ENCODE data around the gene PRR16. TPM values are rescaled to one million over a fixed set of nuclear protein-coding genes. Genes with fewer than 3 reads are reported as not detected.

PRR16 gene
- total RNA-seq, 4 donors from 2014 or later, result 1.8 to 3.9 (median 2.8) TPM; not detected in 1

DNA sequence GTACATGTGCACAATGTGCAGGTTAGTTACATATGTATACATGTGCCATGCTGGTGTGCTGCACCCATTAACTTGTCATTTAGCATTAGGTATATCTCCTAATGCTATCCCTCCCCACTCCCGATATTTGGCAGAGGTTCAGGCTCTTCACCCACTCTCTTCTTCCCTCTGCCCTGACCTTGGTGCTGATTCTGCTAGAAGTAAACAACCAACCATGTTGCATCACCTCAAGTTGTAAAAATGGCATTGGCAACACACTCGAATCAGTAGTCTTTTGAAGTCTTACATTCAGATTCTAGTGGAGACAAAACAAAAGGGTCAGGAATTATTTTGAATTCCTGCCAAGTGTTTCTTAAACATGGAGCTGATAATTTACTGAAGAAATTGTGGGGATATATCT lies 40.0 kb downstream of the PRR16 start:
- no peak overlapping the region for H3K4me3 ChIP-seq (ENCODE audit: low read depth, poor library complexity, severe bottlenecking)
- 78 to 90% methylated on average over 2 of the region's 2 CpGs for WGBS, 2 donors
- no peak for TF ChIP-seq POLR2A (IDR thresholded peaks at IDR 0.05)
- TF ChIP-seq CTCF (IDR thresholded peaks at IDR 0.05), result no peak
- DNase-seq (ENCODE audit: low spot score in 2 of 2), result no peak
- intact Hi-C loops (cut with DNase I; ENCODE audit: low total_unique reads), result no loop called here

DNA sequence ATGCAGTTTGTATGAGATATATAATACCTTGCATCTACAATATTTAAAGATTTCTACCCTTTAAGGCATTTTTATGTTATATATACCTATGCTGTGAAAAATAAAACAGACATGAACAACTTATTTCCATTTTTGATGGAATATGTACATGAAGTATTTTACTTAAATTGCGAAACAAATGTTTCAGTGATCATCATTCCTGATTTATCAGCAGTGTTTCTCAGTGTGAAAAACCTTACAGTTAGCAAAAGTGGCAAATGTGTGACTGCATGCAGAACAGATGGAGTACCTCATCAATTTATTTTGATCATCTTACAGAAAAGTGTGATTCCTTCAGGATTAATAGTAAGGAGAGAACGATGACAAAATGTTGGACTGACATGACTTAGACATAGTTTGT lies 43.1 kb downstream of the PRR16 start:
- intact Hi-C loops (cut with DNase I; ENCODE audit: low total_unique reads), result no loop called here
- no peak overlapping the region for H3K4me3 ChIP-seq (ENCODE audit: low read depth, poor library complexity, severe bottlenecking)
- no peak for DNase-seq (ENCODE audit: low spot score in 2 of 2)
- TF ChIP-seq POLR2A (IDR thresholded peaks at IDR 0.05) (no peak), CTCF (IDR thresholded peaks at IDR 0.05) (no peak)
- 76 to 78% methylated on average over 2 of the region's 2 CpGs for WGBS, 2 donors

DNA sequence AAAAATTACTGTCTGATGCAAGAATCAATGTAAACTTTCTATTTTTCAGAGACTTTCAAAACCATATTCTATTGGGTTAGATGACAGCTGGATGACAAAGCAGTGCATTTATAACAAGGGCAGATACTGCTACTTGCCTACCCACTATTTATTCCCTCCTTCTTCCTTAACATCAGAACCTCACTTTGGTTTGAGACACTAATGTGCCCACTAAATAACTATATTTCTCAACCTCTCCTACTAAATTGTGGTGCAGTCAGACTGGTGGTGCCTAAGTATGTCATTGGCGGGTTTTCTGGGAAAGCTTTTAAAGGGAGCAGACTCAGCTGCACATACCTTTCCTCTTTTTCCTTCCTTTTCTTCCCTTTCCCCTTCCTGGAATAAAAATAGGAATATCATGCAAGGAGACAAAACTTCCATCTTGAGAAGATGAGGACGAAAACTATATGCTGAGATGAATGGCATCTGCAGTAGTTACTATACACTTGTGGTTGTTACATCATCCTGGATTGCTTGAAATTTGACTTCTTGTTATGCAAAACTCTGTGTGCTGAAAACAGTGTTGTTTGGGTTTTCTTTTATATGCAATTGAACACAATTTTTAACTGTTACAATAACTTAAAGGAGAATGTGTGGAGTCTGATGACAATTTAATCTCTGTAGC lies 43.8 kb downstream of the PRR16 start:
- no peak overlapping the region for H3K4me3 ChIP-seq (ENCODE audit: low read depth, poor library complexity, severe bottlenecking)
- no peak for DNase-seq (ENCODE audit: low spot score in 2 of 2)
- 57 to 72% methylated on average over 2 of the region's 2 CpGs for WGBS, 2 donors
- intact Hi-C loops (cut with DNase I; ENCODE audit: low total_unique reads), result no loop called here
- TF ChIP-seq POLR2A (IDR thresholded peaks at IDR 0.05) (no peak), CTCF (IDR thresholded peaks at IDR 0.05) (no peak)

- DNase-seq (ENCODE audit: low spot score in 2 of 2), result no peak
- intact Hi-C loops (cut with DNase I; ENCODE audit: low total_unique reads), result no loop called here
- H3K4me3 ChIP-seq (ENCODE audit: low read depth, poor library complexity, severe bottlenecking), result no peak overlapping the region
- 52 to 71% methylated on average over 3 of the region's 3 CpGs for WGBS, 2 donors
- TF ChIP-seq POLR2A (IDR thresholded peaks at IDR 0.05), result no peak
- no peak for TF ChIP-seq CTCF (IDR thresholded peaks at IDR 0.05)
These were observed 45.0 kb downstream of the PRR16 start for GRCh38 chr5:120509053-120509452.

GRCh38 chr5:120510098-120510637 lies 46.1 kb downstream of the PRR16 start:
- TF ChIP-seq CTCF (IDR thresholded peaks at IDR 0.05) (no peak), POLR2A (IDR thresholded peaks at IDR 0.05) (no peak)
- no peak overlapping the region for H3K4me3 ChIP-seq (ENCODE audit: low read depth, poor library complexity, severe bottlenecking)
- intact Hi-C loops (cut with DNase I; ENCODE audit: low total_unique reads), result no loop called here
- 60 to 67% methylated on average over 2 of the region's 2 CpGs for WGBS, 2 donors
- DNase-seq (ENCODE audit: low spot score in 2 of 2), result no peak

Data from lower leg skin (tissue), 4 donors.